NCI-H1436 (cell line): ENCODE data around the gene EHBP1.

Experiments
- DNase-seq: peaks from one replicate; lab custom pipeline; 2025; lab: John Stamatoyannopoulos, UW

The EHBP1 gene

GRCh38 chr2:62964050-62964449, 258.5 kb downstream of the EHBP1 start:
- no peak for DNase-seq

DNA sequence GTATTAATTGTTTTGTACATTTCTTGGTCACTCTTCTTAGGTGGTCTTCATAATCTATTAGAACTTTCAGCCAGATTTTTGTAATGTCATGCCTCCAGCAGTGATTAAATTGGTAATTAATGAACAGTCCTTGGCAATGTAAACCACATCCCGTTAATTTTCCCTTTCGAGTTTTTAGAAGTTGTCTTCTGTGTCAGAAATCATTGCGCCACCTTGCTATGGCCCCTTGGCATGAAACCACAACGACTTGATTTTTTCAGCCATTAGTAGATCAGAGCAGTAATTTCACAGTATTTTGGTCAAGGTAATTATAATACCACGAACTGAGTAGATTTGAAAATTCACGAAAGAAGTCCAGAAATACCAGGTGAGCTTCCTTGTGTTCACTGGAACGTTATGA, 259.2 kb downstream of the EHBP1 start:
- no peak for DNase-seq

DNA sequence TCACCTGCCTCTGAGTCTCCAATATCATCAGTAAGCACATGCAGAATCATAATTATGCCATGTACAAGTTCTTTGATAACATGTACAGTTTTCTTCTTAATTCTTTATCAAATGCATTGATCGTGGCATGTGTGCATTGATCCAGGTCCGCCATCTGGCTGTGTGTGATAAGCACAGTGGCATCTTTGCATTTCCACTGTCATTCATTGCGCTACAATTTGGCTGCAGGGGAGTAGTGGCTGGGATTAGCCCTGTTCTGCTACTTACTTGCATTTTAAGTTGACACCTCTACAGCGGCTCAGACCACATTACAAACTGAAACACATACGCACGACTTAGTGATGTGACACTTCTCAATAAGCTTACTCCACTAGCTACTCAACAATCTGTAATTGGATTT, 261.5 kb downstream of the EHBP1 start:
- no peak for DNase-seq

- DNase-seq: no peak
Measured at GRCh38 chr2:62968168-62968567, 262.7 kb downstream of the EHBP1 start.

- no peak for DNase-seq
Measured at GRCh38 chr2:62968668-62969067, 263.2 kb downstream of the EHBP1 start.

GRCh38 chr2:62971936-62972335, 266.4 kb downstream of the EHBP1 start:
- no peak for DNase-seq

DNA sequence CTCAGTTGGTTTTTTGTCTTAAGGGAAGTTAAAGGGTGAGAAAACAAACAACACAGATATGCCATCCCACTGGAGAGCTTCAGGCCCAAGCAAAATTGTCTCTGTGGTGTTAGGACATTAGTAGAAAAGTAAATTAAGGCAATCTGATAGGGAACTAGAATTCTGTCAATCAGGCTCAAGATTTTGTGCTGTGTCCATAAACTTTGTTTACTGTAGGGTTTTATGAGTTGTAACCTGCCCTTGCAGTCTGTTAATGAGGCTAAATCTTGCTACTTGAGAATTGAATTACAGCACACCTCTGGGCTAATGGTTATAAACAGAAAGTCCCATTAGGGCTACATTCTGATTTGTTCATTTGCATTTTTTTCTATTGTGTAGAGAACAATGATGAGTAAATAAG, 267.1 kb downstream of the EHBP1 start:
- DNase-seq: no peak

GRCh38 chr2:62974999-62975398, 269.5 kb downstream of the EHBP1 start:
- DNase-seq: no peak

DNA sequence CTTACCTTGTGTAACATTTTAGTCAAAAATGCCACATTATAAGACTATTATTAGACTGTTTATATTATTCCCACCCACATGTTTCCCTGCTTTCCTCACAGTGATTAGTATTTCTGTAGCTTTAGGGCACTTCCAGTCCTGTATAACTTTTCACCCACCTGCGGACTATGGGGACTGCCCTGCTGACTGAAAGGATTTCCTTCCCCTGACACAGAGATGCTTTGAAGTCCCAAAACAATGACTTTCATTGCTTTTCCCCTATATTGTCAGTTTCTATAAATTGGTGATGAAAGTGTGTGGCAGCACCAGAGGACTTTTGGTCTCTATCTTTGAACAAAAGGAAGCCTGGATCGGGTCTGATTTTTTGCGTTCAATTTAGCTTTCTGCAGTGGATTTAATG, 286.1 kb downstream of the EHBP1 start:
- DNase-seq: no peak

GRCh38 chr2:62992561-62992960, 287.0 kb downstream of the EHBP1 start:
- no peak for DNase-seq

DNA sequence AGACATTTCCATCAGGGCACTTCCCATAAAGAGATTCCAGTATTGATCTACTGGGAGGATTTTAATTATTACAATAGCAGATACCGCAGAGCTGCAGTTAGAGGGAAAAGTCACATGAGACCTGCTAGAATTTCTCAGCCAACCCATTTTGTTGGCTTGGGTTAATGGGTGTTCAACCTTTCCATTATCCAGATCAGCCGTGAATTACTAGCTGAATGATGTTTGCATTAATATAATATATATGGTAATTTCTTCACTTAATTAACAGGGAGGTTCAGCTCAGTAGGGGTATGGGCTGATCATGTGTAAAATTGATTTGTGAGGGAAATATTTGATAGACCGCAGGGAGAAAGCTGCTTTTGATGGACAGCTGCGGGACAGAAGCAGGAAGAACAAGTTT, 288.7 kb downstream of the EHBP1 start:
- DNase-seq: no peak

- no peak for DNase-seq
Measured at GRCh38 chr2:62996534-62997186, 291.1 kb downstream of the EHBP1 start.

- DNase-seq: no peak
Measured at GRCh38 chr2:62998949-62999348, 293.4 kb downstream of the EHBP1 start.

DNA sequence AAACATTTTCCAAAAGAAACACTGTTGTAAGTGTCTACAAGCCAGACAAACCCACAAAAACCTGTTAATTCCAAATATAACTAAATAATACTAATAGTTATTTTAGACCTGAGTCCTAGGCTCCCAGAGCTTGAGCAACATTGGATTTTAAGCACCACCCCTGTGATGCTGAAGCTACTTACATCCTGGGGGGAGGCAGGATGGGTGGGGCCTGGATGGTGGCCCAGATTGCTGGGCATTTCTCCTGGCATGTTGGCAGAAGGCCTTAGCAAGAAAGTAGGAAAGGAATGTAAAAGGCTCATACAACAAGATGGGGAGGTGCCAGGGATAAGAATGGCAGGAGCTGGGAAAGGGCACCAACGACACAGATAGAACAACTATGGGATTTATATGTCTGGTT, 294.4 kb downstream of the EHBP1 start:
- DNase-seq: no peak

DNA sequence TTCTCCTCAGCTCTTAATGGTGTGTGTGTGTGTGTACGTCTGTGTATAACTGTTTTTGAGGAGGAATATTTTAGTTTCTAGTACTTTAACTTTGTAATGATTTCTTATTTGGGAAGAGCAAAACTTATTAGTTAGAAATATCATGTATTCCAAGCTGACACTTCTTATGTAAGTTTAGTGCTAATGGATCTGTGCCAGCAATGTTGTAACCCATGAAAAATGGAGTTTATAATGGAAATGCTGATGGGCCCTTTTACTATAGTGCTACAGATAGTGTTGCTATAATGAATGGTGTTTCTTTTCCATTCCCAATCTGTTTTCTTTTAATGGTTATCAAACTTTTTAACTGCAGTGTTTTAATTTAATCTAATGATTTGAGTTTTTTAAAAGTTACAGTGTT, 295.3 kb downstream of the EHBP1 start:
- no peak for DNase-seq

DNA sequence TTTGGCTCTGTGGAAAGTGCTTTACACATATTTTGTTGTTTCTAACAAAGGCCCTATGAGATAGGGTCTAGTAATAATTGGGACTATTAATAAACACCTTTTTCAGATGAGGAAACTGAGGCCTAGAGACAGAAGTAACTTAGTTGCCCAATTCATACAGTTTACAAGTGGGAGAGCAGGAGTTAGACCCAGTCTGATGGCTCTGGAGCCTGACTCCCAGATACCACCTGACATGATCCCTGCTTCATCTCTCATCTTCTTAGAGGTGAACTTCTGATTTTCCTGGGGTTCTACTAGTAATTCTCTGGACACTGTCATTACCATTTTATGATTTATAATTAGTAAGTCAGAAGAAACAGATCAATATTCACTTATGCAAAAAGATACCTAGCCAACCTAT, 296.1 kb downstream of the EHBP1 start:
- DNase-seq: no peak

DNA sequence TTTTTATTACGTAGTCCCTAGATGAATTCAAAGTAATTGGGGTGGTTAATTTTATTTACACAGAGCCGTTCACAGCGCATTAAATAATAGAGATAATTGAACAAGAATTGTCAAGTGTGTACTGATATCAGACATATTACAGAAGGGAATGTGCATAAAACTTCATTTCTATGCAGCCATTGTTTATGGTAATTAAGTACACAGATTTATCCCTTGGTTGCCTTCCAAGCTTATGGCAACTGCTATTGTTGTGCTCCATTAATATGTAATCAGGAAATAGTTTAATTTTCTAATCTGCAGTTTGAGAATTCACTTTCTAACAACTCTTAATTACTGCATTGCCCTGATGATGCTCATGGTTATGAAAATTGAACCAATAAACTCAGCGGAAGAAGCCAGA, 297.8 kb downstream of the EHBP1 start:
- no peak for DNase-seq

DNA sequence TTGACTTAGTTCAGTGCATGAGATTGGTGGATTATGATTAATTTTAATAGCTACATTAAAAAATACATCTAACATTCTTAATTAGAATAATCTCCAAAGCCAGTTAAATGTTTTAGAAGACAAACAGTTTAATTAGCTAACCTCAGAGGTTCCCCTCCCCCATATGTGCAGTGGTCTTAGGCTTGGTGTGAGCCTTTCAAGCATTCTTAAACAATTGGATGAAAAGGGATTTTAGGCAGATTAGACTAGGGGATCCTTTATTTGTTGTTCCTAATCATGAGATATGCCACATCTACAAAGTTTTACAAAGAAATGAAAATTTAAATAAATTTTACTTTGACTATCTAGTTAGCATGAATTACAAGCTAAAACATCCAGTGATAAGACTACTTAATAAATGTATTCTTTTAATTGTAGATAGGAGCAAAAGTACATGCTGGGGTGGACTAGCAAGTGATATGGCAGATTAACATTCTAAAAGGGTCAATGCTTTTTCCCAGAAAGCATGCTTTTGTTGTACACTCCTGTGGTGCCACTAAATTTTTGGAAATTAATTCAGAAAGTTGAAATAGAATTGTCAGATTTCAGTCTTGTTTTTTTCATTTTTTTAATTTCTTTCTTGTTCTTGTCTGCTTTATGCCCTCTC, 302.4 kb downstream of the EHBP1 start:
- DNase-seq: no peak

DNA sequence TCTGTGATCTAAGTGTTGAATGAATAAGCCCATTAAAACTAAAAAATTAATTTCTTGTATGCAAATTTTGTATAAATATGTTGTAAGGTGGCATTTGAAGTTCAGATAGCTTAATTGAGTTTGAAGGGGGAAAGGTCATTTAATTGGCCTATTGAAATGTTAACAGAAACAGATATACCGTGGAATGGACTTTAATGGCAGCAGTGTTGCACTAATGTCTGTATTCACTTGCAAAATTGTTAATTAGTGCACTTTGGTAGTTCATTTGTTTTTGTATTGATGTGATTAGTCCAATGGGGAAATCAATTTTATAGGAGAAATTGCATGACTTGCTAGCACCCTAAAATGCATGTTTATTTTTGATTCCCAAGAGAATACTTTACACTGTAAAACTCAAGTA, 303.3 kb downstream of the EHBP1 start:
- DNase-seq: no peak

GRCh38 chr2:63009490-63009889, 304.0 kb downstream of the EHBP1 start:
- DNase-seq: no peak

- DNase-seq: no peak
Measured at GRCh38 chr2:63012541-63012940, 307.0 kb downstream of the EHBP1 start.

- no peak for DNase-seq
Measured at GRCh38 chr2:63013438-63013837, 307.9 kb downstream of the EHBP1 start.

DNA sequence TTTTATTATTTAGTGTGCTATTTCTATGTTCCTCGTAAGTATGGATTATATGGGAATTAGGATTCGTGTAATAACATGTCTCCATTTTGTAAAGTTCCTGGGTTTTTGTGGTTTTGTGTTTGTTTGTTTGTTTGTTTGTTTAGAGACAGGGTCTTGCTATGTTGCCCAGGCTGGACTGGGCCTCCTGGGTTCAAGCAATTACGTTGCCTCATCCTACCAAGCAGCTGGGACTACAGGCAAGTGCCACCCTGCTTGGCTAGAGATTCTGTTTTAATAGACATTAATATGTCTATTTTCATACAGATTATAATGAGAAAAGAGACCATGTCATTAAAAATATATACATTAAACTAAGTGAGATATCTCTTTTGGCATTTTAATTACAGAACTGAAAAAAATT, 309.9 kb downstream of the EHBP1 start:
- no peak for DNase-seq

DNA sequence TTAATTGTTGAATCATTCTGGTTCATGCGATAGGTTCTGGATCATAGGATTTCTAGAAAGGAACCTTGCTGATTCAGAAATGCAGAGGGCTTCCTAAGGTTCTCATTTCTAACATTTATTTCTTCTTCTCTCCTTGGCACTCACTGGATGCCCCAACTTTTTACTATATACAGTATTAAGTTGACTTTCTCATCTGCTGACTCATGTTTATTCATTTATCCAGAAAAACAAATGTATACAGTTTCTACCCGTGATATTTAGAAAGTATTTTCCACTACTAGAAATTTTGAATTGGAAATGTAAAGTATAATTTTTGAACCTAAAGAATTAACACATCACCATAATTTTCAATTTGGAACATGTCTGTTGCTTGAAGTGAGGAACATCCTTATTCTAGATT, 312.9 kb downstream of the EHBP1 start:
- DNase-seq: no peak
